ENCODE measurements around the gene CCDC152. TPM values are rescaled to one million over a fixed set of nuclear protein-coding genes. Genes with fewer than 3 reads are reported as not detected.

CCDC152 gene
- total and polyA plus RNA-seq, 2 of the 13 experiments (the other 11 are each of a cell fraction or from before 2014, with no cell fraction given), result 0.20 to 0.36 TPM

DNA sequence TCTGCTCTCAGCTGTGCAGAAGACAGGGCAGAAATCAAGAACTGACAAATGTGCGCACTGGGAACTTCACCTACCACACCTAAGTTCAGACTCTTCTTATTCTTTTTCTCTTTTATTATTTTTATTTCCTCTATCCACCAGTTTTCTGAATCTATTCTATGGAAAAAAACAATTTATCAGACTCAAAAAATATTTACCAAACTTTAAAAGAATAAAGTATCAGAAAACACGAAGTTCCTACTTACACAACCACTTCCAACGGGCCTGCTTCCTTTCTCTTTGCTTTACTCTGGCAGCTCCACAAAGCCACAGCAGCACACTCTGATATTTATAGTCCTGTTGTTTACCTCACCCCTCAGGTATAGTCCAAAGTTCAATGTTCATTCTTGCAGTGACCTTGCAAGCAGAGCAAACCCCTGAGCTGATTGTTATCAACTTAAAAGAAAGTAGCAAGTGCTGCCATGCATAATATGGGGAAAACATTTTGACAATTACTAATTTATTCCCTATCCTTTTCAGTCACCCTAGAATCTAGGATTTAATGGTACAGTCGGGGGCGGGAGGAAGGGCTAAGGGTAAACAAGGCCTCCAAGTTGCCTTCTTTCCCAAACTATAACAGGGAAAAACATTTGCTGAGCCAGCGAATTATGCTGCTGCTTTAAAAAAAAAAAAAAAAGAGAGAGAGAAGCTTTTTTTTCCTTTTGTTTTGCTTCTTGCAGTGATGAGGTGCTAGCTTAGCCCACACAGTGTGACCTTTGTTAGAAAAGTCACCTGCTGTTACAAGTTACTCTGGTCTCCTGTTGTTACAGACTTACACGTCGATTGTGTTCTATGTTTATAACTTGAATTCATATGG, 55.2 kb downstream of the CCDC152 start, which contains the start of gene SELENOP (continued):
- TF ChIP-seq, protein P1, sequence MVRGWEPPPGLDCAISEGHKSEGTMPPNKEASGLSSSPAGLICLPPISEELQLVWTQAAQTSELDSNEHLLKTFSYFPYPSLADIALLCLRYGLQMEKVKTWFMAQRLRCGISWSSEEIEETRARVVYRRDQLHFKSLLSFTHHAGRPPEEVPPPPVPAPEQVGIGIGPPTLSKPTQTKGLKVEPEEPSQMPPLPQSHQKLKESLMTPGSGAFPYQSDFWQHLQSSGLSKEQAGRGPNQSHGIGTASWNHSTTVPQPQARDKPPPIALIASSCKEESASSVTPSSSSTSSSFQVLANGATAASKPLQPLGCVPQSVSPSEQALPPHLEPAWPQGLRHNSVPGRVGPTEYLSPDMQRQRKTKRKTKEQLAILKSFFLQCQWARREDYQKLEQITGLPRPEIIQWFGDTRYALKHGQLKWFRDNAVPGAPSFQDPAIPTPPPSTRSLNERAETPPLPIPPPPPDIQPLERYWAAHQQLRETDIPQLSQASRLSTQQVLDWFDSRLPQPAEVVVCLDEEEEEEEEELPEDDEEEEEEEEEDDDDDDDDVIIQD (CRISPR knock-in tag; IDR thresholded peaks at IDR 0.05; ENCODE audit: low read depth), result peak; percentile 84; the same call in 1 of the 2 replicates
- TF ChIP-seq ZNF34 (CRISPR knock-in tag; IDR thresholded peaks at IDR 0.05; ENCODE audit: borderline replicate concordance) (no peak), ZNF780A (CRISPR knock-in tag; IDR thresholded peaks at IDR 0.05) (peak; percentile 34; the same call in 1 of the 2 replicates), KMT2B (CRISPR knock-in tag; IDR thresholded peaks at IDR 0.05) (peak; percentile 65), KDM3A (CRISPR knock-in tag; IDR thresholded peaks at IDR 0.05; ENCODE audit: low read depth) (no peak; the same call in 1 of the 2 replicates), GTF3A (CRISPR knock-in tag; conservative IDR thresholded peaks at IDR 0.05) (no peak), ZNF660 (CRISPR knock-in tag; IDR thresholded peaks at IDR 0.05; ENCODE audit: borderline replicate concordance, low read depth) (no peak), NCOA5 (CRISPR knock-in tag; IDR thresholded peaks at IDR 0.05) (peak; percentile 79; the same call in 1 of the 2 replicates)
- TF ChIP-seq, protein P2, sequence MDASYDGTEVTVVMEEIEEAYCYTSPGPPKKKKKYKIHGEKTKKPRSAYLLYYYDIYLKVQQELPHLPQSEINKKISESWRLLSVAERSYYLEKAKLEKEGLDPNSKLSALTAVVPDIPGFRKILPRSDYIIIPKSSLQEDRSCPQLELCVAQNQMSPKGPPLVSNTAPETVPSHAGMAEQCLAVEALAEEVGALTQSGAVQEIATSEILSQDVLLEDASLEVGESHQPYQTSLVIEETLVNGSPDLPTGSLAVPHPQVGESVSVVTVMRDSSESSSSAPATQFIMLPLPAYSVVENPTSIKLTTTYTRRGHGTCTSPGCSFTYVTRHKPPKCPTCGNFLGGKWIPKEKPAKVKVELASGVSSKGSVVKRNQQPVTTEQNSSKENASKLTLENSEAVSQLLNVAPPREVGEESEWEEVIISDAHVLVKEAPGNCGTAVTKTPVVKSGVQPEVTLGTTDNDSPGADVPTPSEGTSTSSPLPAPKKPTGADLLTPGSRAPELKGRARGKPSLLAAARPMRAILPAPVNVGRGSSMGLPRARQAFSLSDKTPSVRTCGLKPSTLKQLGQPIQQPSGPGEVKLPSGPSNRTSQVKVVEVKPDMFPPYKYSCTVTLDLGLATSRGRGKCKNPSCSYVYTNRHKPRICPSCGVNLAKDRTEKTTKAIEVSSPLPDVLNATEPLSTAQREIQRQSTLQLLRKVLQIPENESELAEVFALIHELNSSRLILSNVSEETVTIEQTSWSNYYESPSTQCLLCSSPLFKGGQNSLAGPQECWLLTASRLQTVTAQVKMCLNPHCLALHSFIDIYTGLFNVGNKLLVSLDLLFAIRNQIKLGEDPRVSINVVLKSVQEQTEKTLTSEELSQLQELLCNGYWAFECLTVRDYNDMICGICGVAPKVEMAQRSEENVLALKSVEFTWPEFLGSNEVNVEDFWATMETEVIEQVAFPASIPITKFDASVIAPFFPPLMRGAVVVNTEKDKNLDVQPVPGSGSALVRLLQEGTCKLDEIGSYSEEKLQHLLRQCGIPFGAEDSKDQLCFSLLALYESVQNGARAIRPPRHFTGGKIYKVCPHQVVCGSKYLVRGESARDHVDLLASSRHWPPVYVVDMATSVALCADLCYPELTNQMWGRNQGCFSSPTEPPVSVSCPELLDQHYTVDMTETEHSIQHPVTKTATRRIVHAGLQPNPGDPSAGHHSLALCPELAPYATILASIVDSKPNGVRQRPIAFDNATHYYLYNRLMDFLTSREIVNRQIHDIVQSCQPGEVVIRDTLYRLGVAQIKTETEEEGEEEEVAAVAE (CRISPR knock-in tag; IDR thresholded peaks at IDR 0.05; ENCODE audit: borderline replicate concordance), result no peak
- TF ChIP-seq, protein P3, sequence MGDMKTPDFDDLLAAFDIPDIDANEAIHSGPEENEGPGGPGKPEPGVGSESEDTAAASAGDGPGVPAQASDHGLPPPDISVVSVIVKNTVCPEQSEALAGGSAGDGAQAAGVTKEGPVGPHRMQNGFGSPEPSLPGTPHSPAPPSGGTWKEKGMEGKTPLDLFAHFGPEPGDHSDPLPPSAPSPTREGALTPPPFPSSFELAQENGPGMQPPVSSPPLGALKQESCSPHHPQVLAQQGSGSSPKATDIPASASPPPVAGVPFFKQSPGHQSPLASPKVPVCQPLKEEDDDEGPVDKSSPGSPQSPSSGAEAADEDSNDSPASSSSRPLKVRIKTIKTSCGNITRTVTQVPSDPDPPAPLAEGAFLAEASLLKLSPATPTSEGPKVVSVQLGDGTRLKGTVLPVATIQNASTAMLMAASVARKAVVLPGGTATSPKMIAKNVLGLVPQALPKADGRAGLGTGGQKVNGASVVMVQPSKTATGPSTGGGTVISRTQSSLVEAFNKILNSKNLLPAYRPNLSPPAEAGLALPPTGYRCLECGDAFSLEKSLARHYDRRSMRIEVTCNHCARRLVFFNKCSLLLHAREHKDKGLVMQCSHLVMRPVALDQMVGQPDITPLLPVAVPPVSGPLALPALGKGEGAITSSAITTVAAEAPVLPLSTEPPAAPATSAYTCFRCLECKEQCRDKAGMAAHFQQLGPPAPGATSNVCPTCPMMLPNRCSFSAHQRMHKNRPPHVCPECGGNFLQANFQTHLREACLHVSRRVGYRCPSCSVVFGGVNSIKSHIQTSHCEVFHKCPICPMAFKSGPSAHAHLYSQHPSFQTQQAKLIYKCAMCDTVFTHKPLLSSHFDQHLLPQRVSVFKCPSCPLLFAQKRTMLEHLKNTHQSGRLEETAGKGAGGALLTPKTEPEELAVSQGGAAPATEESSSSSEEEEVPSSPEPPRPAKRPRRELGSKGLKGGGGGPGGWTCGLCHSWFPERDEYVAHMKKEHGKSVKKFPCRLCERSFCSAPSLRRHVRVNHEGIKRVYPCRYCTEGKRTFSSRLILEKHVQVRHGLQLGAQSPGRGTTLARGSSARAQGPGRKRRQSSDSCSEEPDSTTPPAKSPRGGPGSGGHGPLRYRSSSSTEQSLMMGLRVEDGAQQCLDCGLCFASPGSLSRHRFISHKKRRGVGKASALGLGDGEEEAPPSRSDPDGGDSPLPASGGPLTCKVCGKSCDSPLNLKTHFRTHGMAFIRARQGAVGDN (CRISPR knock-in tag; IDR thresholded peaks at IDR 0.05), result no peak
- TF ChIP-seq, protein P4, sequence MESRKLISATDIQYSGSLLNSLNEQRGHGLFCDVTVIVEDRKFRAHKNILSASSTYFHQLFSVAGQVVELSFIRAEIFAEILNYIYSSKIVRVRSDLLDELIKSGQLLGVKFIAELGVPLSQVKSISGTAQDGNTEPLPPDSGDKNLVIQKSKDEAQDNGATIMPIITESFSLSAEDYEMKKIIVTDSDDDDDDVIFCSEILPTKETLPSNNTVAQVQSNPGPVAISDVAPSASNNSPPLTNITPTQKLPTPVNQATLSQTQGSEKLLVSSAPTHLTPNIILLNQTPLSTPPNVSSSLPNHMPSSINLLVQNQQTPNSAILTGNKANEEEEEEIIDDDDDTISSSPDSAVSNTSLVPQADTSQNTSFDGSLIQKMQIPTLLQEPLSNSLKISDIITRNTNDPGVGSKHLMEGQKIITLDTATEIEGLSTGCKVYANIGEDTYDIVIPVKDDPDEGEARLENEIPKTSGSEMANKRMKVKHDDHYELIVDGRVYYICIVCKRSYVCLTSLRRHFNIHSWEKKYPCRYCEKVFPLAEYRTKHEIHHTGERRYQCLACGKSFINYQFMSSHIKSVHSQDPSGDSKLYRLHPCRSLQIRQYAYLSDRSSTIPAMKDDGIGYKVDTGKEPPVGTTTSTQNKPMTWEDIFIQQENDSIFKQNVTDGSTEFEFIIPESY (CRISPR knock-in tag; IDR thresholded peaks at IDR 0.05), result peak; percentile 54
- TF ChIP-seq, protein P5, sequence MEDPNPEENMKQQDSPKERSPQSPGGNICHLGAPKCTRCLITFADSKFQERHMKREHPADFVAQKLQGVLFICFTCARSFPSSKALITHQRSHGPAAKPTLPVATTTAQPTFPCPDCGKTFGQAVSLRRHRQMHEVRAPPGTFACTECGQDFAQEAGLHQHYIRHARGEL (CRISPR knock-in tag; IDR thresholded peaks at IDR 0.05), result no peak
- TF ChIP-seq, protein P6, sequence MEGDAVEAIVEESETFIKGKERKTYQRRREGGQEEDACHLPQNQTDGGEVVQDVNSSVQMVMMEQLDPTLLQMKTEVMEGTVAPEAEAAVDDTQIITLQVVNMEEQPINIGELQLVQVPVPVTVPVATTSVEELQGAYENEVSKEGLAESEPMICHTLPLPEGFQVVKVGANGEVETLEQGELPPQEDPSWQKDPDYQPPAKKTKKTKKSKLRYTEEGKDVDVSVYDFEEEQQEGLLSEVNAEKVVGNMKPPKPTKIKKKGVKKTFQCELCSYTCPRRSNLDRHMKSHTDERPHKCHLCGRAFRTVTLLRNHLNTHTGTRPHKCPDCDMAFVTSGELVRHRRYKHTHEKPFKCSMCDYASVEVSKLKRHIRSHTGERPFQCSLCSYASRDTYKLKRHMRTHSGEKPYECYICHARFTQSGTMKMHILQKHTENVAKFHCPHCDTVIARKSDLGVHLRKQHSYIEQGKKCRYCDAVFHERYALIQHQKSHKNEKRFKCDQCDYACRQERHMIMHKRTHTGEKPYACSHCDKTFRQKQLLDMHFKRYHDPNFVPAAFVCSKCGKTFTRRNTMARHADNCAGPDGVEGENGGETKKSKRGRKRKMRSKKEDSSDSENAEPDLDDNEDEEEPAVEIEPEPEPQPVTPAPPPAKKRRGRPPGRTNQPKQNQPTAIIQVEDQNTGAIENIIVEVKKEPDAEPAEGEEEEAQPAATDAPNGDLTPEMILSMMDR (CRISPR knock-in tag; IDR thresholded peaks at IDR 0.05), result no peak

Data from HepG2 (cell line).